Fibroblast of skin of right quadriceps (primary cell): ENCODE results near the gene SLC22A7.
"Not testable (repeated sequence)": the region's sequence is repeated elsewhere in the genome, so short reads cannot be mapped to it uniquely, and the experiment has no call there.

Source experiments
- DNase-seq: peaks from one replicate; pipeline ENCODE4 v3.0.0-alpha.2; 2013

SLC22A7 gene

DNA sequence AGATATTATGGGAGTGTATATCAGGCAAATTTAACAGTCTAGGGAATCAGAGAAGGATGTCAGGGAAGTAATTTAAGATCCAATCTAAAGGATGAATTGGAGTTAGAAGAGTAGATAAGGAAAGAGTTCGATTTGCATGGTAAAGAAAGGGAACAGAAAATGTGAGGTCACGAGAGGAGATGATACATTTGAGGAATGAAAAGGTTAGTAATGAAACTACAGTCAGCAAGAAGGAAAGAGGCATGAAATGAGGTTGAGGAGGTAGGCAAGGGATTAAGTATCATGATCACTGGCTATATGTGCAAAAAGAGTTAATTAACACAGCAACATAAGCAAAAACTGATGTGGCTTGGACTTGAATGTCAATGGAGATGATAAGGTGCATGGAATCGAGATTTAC lies 49.0 kb downstream of the SLC22A7 start:
- no peak for DNase-seq

DNA sequence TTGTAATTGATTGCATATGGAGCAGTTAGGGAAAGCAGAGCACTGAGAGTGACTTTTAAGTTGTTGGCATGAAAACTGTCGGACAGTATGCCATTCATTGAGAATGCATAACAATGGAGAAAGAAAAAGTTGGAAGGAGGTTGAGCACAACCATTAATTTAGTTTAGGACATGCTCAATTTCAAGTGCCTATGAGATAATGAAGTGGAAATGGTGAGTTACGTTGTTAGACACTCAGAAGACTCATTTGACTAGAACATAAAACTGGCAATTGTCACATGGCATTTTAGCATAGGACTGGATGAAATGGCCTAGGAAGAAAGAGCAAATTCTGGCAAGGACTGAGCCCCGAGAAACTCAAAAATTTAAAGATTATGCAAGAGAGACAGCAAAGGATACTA lies 49.4 kb downstream of the SLC22A7 start:
- DNase-seq, result no peak

GRCh38 chr6:43351951-43352350 lies 53.9 kb downstream of the SLC22A7 start:
- not testable (repeated sequence) for DNase-seq
